ENCODE measurements around the gene ADPRHL1.
A peak's percentile ranks its signal among the peaks of the same experiment; 100 is the strongest.

The ADPRHL1 gene

DNA sequence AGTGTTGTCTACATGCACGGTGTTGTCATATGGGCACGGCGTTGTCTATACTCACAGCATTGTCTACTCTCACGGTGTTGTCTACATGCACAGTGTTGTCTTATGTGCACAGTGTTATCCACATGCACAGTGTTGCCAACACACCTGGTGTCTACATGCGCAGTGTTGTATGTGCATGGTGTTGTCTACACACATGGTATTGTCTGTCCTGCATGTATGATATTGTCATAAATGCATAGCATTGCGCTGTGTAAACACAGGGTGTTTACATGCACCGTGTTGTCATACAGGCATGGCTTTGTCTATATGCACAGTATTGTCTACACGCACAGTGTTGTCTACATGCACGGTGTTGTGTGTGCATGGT lies 6.8 kb downstream of the ADPRHL1 start:
- H3K36me3 ChIP-seq (ENCODE audit: insufficient read depth), result no peaks in the 10 kb centered on the region
- peak overlapping the region; percentile 22; the same call in 1 of the 2 replicates for H2AFZ ChIP-seq (ENCODE audit: low read depth)
- no peak overlapping the region for H3K9ac ChIP-seq
- no peaks in the 10 kb centered on the region for H3K27me3 ChIP-seq (ENCODE audit: insufficient read depth, low read depth)
- H3K4me2 ChIP-seq, result peak overlapping the region; percentile 29; the same call in 1 of the 2 replicates
- TF ChIP-seq, protein P1, sequence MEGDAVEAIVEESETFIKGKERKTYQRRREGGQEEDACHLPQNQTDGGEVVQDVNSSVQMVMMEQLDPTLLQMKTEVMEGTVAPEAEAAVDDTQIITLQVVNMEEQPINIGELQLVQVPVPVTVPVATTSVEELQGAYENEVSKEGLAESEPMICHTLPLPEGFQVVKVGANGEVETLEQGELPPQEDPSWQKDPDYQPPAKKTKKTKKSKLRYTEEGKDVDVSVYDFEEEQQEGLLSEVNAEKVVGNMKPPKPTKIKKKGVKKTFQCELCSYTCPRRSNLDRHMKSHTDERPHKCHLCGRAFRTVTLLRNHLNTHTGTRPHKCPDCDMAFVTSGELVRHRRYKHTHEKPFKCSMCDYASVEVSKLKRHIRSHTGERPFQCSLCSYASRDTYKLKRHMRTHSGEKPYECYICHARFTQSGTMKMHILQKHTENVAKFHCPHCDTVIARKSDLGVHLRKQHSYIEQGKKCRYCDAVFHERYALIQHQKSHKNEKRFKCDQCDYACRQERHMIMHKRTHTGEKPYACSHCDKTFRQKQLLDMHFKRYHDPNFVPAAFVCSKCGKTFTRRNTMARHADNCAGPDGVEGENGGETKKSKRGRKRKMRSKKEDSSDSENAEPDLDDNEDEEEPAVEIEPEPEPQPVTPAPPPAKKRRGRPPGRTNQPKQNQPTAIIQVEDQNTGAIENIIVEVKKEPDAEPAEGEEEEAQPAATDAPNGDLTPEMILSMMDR (conservative IDR thresholded peaks at IDR 0.05; ENCODE audit: low read depth, low read length), result no peak
- no peaks in the 10 kb centered on the region for H4K20me1 ChIP-seq (ENCODE audit: insufficient read depth)
- peak overlapping the region; percentile 54 for H3K27ac ChIP-seq
- peaks cover 33% of the 10 kb centered on the region for H3K4me1 ChIP-seq (ENCODE audit: low read depth, poor library complexity, severe bottlenecking)
- H3K79me2 ChIP-seq (ENCODE audit: insufficient read depth, low read depth), result no peaks in the 10 kb centered on the region
- no peak overlapping the region for H3K4me3 ChIP-seq (IDR thresholded peaks at IDR 0.05; ENCODE audit: insufficient read depth, low read depth, low read length)

DNA sequence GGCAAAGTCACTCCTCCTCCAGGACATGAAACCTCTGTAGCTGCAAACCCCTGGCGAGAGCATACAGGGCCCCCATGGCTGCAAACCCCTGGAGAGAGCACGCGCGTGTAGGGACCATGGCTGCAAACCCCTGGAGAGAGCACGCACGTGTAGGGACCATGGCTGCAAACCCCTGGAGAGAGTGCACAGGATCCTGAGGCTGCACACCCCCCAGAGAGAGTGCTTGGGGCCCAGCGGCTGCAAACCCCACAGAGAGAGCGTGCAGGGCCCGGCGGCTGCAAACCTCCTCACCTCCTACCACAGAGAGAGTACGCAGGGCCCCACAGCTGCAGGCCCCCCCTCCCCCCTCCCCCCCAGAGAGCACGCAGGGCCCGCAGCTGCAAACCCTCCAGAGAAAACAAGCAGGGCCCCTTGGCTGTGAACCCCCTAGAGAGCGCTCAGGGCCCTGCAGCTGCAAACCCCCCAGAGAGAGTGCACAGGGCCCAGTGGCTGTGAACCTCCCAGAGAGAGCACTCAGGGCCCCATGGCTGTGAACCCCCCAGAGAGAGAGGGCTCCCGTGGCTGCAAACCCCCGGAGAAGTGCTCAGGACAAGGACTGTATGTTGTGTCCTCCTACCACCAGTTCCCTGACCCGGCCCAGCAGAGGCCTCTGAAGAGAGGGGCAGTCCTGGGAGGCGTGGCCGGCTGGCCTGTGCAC lies 7.3 kb downstream of the ADPRHL1 start:
- Histone ChIP-seq H3K9ac (peak overlapping the region; percentile 53; the same call in 1 of the 2 replicates), H3K4me3 (IDR thresholded peaks at IDR 0.05; ENCODE audit: insufficient read depth, low read depth, low read length) (no peak overlapping the region), H3K4me2 (peak overlapping the region; percentile 66; the same call in 1 of the 2 replicates), H3K27me3 (ENCODE audit: insufficient read depth, low read depth) (no peaks in the 10 kb centered on the region), H4K20me1 (ENCODE audit: insufficient read depth) (no peaks in the 10 kb centered on the region), H2AFZ (ENCODE audit: low read depth) (peak overlapping the region; percentile 53), H3K36me3 (ENCODE audit: insufficient read depth) (no peaks in the 10 kb centered on the region), H3K79me2 (ENCODE audit: insufficient read depth, low read depth) (no peaks in the 10 kb centered on the region), H3K4me1 (ENCODE audit: low read depth, poor library complexity, severe bottlenecking) (peaks cover 33% of the 10 kb centered on the region), H3K27ac (peak overlapping the region; percentile 85)
- TF ChIP-seq, protein P1 (conservative IDR thresholded peaks at IDR 0.05; ENCODE audit: low read depth, low read length), result no peak

DNA sequence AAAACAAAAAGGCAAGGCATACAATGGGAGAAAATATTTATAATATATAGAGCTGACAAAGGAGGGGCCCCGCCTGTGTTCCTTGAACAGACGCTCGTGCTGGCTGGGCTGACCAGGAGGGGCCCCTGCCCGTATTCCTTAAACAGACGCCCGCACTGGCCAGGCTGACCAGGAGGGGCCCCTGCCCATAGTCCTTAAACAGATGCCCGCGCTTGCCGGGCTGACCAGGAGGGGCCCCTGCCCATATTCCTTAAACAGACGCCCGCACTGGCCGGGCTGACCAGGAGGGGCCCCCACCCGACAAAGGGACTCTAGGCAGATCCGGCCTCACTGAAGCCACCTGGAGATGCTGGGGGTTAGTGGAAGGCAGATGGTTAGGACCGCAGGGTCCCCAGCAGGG lies 9.3 kb downstream of the ADPRHL1 start:
- H3K4me2 ChIP-seq, result no peak overlapping the region
- no peak overlapping the region for H3K4me3 ChIP-seq (IDR thresholded peaks at IDR 0.05; ENCODE audit: insufficient read depth, low read depth, low read length)
- H3K79me2 ChIP-seq (ENCODE audit: insufficient read depth, low read depth), result no peaks in the 10 kb centered on the region
- no peaks in the 10 kb centered on the region for H3K36me3 ChIP-seq (ENCODE audit: insufficient read depth)
- no peak overlapping the region; the same call in 1 of the 2 replicates for H3K27ac ChIP-seq
- TF ChIP-seq, protein P1 (conservative IDR thresholded peaks at IDR 0.05; ENCODE audit: low read depth, low read length), result no peak
- H3K27me3 ChIP-seq (ENCODE audit: insufficient read depth, low read depth), result no peaks in the 10 kb centered on the region
- H4K20me1 ChIP-seq (ENCODE audit: insufficient read depth), result no peaks in the 10 kb centered on the region
- peaks cover 25% of the 10 kb centered on the region for H3K4me1 ChIP-seq (ENCODE audit: low read depth, poor library complexity, severe bottlenecking)
- H3K9ac ChIP-seq, result no peak overlapping the region
- no peak overlapping the region for H2AFZ ChIP-seq (ENCODE audit: low read depth)

DNA sequence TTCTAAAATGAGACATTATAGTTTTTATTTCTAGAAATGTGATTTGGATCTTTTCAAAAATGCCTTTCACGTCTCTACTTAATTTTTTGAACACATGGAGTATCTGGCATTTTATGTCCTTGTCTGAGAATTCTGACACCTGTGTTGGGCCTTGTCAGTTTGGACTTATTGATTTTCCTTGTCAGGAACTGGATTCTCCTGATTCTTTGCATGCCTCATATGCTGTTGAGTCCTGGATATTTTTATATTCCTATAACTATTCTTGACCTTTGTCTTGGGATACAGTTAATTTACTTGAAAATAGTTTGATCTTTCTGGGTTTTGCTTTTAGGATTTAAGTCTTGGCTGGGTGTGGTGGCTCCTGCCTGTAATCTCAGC lies 10.3 kb downstream of the ADPRHL1 start:
- Histone ChIP-seq H3K4me1 (ENCODE audit: low read depth, poor library complexity, severe bottlenecking) (peaks cover 25% of the 10 kb centered on the region), H3K27ac (no peak overlapping the region), H3K27me3 (ENCODE audit: insufficient read depth, low read depth) (no peaks in the 10 kb centered on the region), H3K4me2 (no peak overlapping the region), H3K36me3 (ENCODE audit: insufficient read depth) (no peaks in the 10 kb centered on the region), H3K79me2 (ENCODE audit: insufficient read depth, low read depth) (no peaks in the 10 kb centered on the region), H3K9ac (no peak overlapping the region), H3K4me3 (IDR thresholded peaks at IDR 0.05; ENCODE audit: insufficient read depth, low read depth, low read length) (no peak overlapping the region), H2AFZ (ENCODE audit: low read depth) (no peak overlapping the region), H4K20me1 (ENCODE audit: insufficient read depth) (no peaks in the 10 kb centered on the region)
- TF ChIP-seq, protein P1 (conservative IDR thresholded peaks at IDR 0.05; ENCODE audit: low read depth, low read length), result no peak

Measured in KMS-11 (cell line).